ENCODE results near the gene SPATA31E1. TPM values are rescaled to one million over a fixed set of nuclear protein-coding genes. Genes with fewer than 3 reads are reported as not detected.
"Not testable (repeated sequence)": the region's sequence is repeated elsewhere in the genome, so short reads cannot be mapped to it uniquely, and the experiment has no call there.

Gene SPATA31E1
- total RNA-seq, 6 donors from 2014 or later: not detected

- Histone ChIP-seq H3K36me3 (no peaks in the 10 kb centered on the region), H3K27ac (no peak overlapping the region), H3K9me3 (peaks cover 0 to 9% (median 2%) of the 10 kb centered on the region in 4 donors), H3K4me1 (no peaks in the 10 kb centered on the region), H3K27me3 (no peaks in the 10 kb centered on the region), H3K4me3 (no peak overlapping the region)
- DNase-seq (no peak), ATAC-seq (ENCODE audit: low FRiP score in 2 of 2) (no peak)
- no peak for TF ChIP-seq EP300 (IDR thresholded peaks at IDR 0.05)
- TF ChIP-seq CTCF (IDR thresholded peaks at IDR 0.05): no peak
- no peak for TF ChIP-seq POLR2AphosphoS5 (IDR thresholded peaks at IDR 0.05)
- no peak for TF ChIP-seq POLR2A (IDR thresholded peaks at IDR 0.05)
Observed at GRCh38 chr9:87898151-87898550, 15.5 kb downstream of the SPATA31E1 start.

GRCh38 chr9:87902371-87902770 lies 19.7 kb downstream of the SPATA31E1 start:
- not testable (repeated sequence) for H3K4me1 ChIP-seq; H3K36me3 ChIP-seq; H3K4me3 ChIP-seq; ATAC-seq (ENCODE audit: low FRiP score in 2 of 2); H3K9me3 ChIP-seq; H3K27ac ChIP-seq; H3K27me3 ChIP-seq
- DNase-seq: peak in 1 of 2 donors; percentile 69
- 81 to 91% methylated on average over 10 to 11 of the region's 11 CpGs for WGBS, 2 donors

- Histone ChIP-seq H3K27ac (no peak overlapping the region), H3K9me3 (no peaks in the 10 kb centered on the region), H3K36me3 (no peaks in the 10 kb centered on the region), H3K27me3 (no peaks in the 10 kb centered on the region), H3K4me1 (no peaks in the 10 kb centered on the region), H3K4me3 (no peak overlapping the region)
- TF ChIP-seq EP300 (IDR thresholded peaks at IDR 0.05) (no peak), POLR2AphosphoS5 (IDR thresholded peaks at IDR 0.05) (no peak), POLR2A (IDR thresholded peaks at IDR 0.05) (no peak), CTCF (IDR thresholded peaks at IDR 0.05) (no peak)
- peak in 1 of 2 donors; percentile 45 for ATAC-seq (ENCODE audit: low FRiP score in 2 of 2)
- DNase-seq: no peak
- 87 to 92% methylated on average over 13 to 20 of the region's 20 CpGs for WGBS, 2 donors
Observed at GRCh38 chr9:87909310-87910041, 26.8 kb downstream of the SPATA31E1 start.

GRCh38 chr9:87910821-87911220 lies 28.1 kb downstream of the SPATA31E1 start:
- Histone ChIP-seq H3K36me3 (no peaks in the 10 kb centered on the region), H3K4me3 (no peak overlapping the region), H3K27ac (no peak overlapping the region), H3K27me3 (no peaks in the 10 kb centered on the region), H3K9me3 (no peaks in the 10 kb centered on the region), H3K4me1 (no peaks in the 10 kb centered on the region)
- DNase-seq (no peak), ATAC-seq (ENCODE audit: low FRiP score in 2 of 2) (no peak)
- TF ChIP-seq CTCF (IDR thresholded peaks at IDR 0.05) (no peak), POLR2A (IDR thresholded peaks at IDR 0.05) (no peak), POLR2AphosphoS5 (IDR thresholded peaks at IDR 0.05) (no peak), EP300 (IDR thresholded peaks at IDR 0.05) (no peak)
- 79 to 80% methylated on average over 3 of the region's 3 CpGs for WGBS, 2 donors

- not testable (repeated sequence) for DNase-seq; ATAC-seq (ENCODE audit: low FRiP score in 2 of 2); H3K4me1 ChIP-seq; H3K4me3 ChIP-seq; H3K36me3 ChIP-seq; H3K9me3 ChIP-seq; H3K27ac ChIP-seq; H3K27me3 ChIP-seq
- no CpG with 5 or more reads among the region's 8 CpGs for WGBS, 2 donors
Observed at GRCh38 chr9:87917662-87918061, 35.0 kb downstream of the SPATA31E1 start, which contains the start of gene SPATA31C1. Gene SPATA31C1, plus strand, starts transcription at chr9:87917962.

- H3K27me3 ChIP-seq; H3K4me1 ChIP-seq; H3K9me3 ChIP-seq; H3K4me3 ChIP-seq; H3K27ac ChIP-seq; ATAC-seq (ENCODE audit: low FRiP score in 2 of 2); DNase-seq; H3K36me3 ChIP-seq: not testable (repeated sequence)
- whole genome bisulfite sequencing, 2 donors: 42 to 64% methylated on average over 6 to 11 of the region's 13 CpGs
Observed at GRCh38 chr9:87919013-87919412, 36.3 kb downstream of the SPATA31E1 start.

GRCh38 chr9:87921561-87921960 lies 38.9 kb downstream of the SPATA31E1 start:
- not testable (repeated sequence) for H3K36me3 ChIP-seq; H3K4me1 ChIP-seq; H3K27ac ChIP-seq; H3K27me3 ChIP-seq; ATAC-seq (ENCODE audit: low FRiP score in 2 of 2); H3K4me3 ChIP-seq; DNase-seq; H3K9me3 ChIP-seq
- WGBS, 2 donors: 57 to 60% methylated on average over 8 of the region's 8 CpGs

GRCh38 chr9:87923012-87923411 lies 40.3 kb downstream of the SPATA31E1 start:
- H3K4me3 ChIP-seq; H3K9me3 ChIP-seq; H3K27me3 ChIP-seq; H3K4me1 ChIP-seq; H3K27ac ChIP-seq; H3K36me3 ChIP-seq; DNase-seq; ATAC-seq (ENCODE audit: low FRiP score in 2 of 2): not testable (repeated sequence)
- 43 to 47% methylated on average over 3 to 7 of the region's 10 CpGs for WGBS, 2 donors

GRCh38 chr9:87924851-87925250 lies 42.2 kb downstream of the SPATA31E1 start:
- WGBS, 2 donors: 90% methylated on average over 4 to 9 of the region's 10 CpGs
- H3K4me3 ChIP-seq; ATAC-seq (ENCODE audit: low FRiP score in 2 of 2); H3K4me1 ChIP-seq; H3K27ac ChIP-seq; H3K9me3 ChIP-seq; H3K27me3 ChIP-seq; H3K36me3 ChIP-seq: not testable (repeated sequence)
- DNase-seq: peak in 1 of 2 donors; percentile 75

GRCh38 chr9:87929152-87929551 lies 46.5 kb downstream of the SPATA31E1 start:
- not testable (repeated sequence) for H3K36me3 ChIP-seq; H3K27me3 ChIP-seq; DNase-seq; H3K27ac ChIP-seq; H3K4me3 ChIP-seq; ATAC-seq (ENCODE audit: low FRiP score in 2 of 2); H3K4me1 ChIP-seq; H3K9me3 ChIP-seq
